IgD-negative memory B cell (primary cell): Measurements from ENCODE around the gene TELO2. TPM values are rescaled to one million over a fixed set of nuclear protein-coding genes. Genes with fewer than 3 reads are reported as not detected.

ENCODE experiments used
- H3K27ac Mint-ChIP-seq, 3 donors: one replicate each; pipeline ENCODE4 v1.8.0; 2020 to 2022; ENCODE audit warnings: mild to moderate bottlenecking in 3 of 3, mixed read lengths in 3 of 3, moderate library complexity in 1 of 3
- H3K27me3 Mint-ChIP-seq: one replicate; pipeline ENCODE4 v1.8.0; 2021; ENCODE audit warnings: mixed read lengths
- H3K36me3 Mint-ChIP-seq: one replicate; pipeline ENCODE4 v1.8.0; 2020; ENCODE audit warnings: mild to moderate bottlenecking, mixed read lengths
- H3K4me1 Mint-ChIP-seq, 3 donors: one replicate each; pipeline ENCODE4 v1.8.0; 2020 to 2022; ENCODE audit warnings: mixed read lengths in 3 of 3, mild to moderate bottlenecking in 1 of 3
- H3K4me3 Mint-ChIP-seq, 4 donors: one replicate each; pipeline ENCODE4 v1.8.0; 2020 to 2022; ENCODE audit warnings: mild to moderate bottlenecking in 4 of 4, mixed read lengths in 4 of 4, moderate library complexity in 3 of 4
- H3K9me3 Mint-ChIP-seq, 3 donors: one replicate each; pipeline ENCODE4 v1.8.0; 2020 to 2021; ENCODE audit warnings: mixed read lengths in 3 of 3, mild to moderate bottlenecking in 1 of 3
- polyA plus RNA-seq: library from polyadenylated mRNA; unstranded; fragments of 300-500 nt; fragmentation: Illumina TruSeq; gene quantifications from one replicate; pipeline ENCODE4 v1.2.3, GENCODE V29; 2021

TELO2 gene
- polyA plus RNA-seq, 1 donor from 2014 or later: 37.4 TPM

- H3K4me1 Mint-ChIP-seq: peaks cover 10 to 12% (median 10%) of the 10 kb centered on the region in 3 donors
- H3K27me3 Mint-ChIP-seq: no peaks in the 10 kb centered on the region
- no peaks in the 10 kb centered on the region for H3K9me3 Mint-ChIP-seq
- H3K36me3 Mint-ChIP-seq: peaks cover 4% of the 10 kb centered on the region
- H3K27ac Mint-ChIP-seq: peak overlapping the region in 1 of 3 donors; percentile 67
- H3K4me3 Mint-ChIP-seq: peak overlapping the region; percentile 20 to 66 (median 54)
Measured at GRCh38 chr16:1495211-1495888, 2.2 kb downstream of the TELO2 start.

GRCh38 chr16:1495889-1496262, 2.7 kb downstream of the TELO2 start:
- peaks cover 9 to 12% (median 10%) of the 10 kb centered on the region in 3 donors for H3K4me1 Mint-ChIP-seq
- H3K4me3 Mint-ChIP-seq: peak overlapping the region in 2 of 4 donors; percentile 20 to 43
- no peaks in the 10 kb centered on the region for H3K9me3 Mint-ChIP-seq
- peaks cover 4% of the 10 kb centered on the region for H3K36me3 Mint-ChIP-seq
- H3K27ac Mint-ChIP-seq: no peak overlapping the region
- H3K27me3 Mint-ChIP-seq: no peaks in the 10 kb centered on the region

- no peak overlapping the region for H3K27ac Mint-ChIP-seq
- no peaks in the 10 kb centered on the region for H3K9me3 Mint-ChIP-seq
- peak overlapping the region in 2 of 4 donors; percentile 66 to 74 for H3K4me3 Mint-ChIP-seq
- H3K36me3 Mint-ChIP-seq: peaks cover 4% of the 10 kb centered on the region
- H3K27me3 Mint-ChIP-seq: no peaks in the 10 kb centered on the region
- H3K4me1 Mint-ChIP-seq: peaks cover 9 to 12% (median 10%) of the 10 kb centered on the region in 3 donors
Measured at GRCh38 chr16:1496464-1496863, 3.3 kb downstream of the TELO2 start.

GRCh38 chr16:1497014-1497598, 3.9 kb downstream of the TELO2 start:
- Mint-ChIP-seq H3K4me3 (no peak overlapping the region), H3K36me3 (peaks cover 4% of the 10 kb centered on the region), H3K27ac (no peak overlapping the region), H3K4me1 (peaks cover 9 to 12% (median 10%) of the 10 kb centered on the region in 3 donors), H3K27me3 (no peaks in the 10 kb centered on the region), H3K9me3 (no peaks in the 10 kb centered on the region)

GRCh38 chr16:1498899-1499676, 5.9 kb downstream of the TELO2 start:
- Mint-ChIP-seq H3K36me3 (peaks cover 3% of the 10 kb centered on the region), H3K27me3 (no peaks in the 10 kb centered on the region), H3K4me3 (no peak overlapping the region), H3K4me1 (peaks cover 0 to 4% (median 1%) of the 10 kb centered on the region in 3 donors), H3K9me3 (no peaks in the 10 kb centered on the region), H3K27ac (no peak overlapping the region)

- Mint-ChIP-seq H3K36me3 (peaks cover 3% of the 10 kb centered on the region), H3K4me1 (no peaks in the 10 kb centered on the region), H3K4me3 (no peak overlapping the region), H3K9me3 (no peaks in the 10 kb centered on the region), H3K27me3 (no peaks in the 10 kb centered on the region), H3K27ac (no peak overlapping the region)
Measured at GRCh38 chr16:1499756-1500464, 6.8 kb downstream of the TELO2 start.

- no peak overlapping the region for H3K4me3 Mint-ChIP-seq
- no peaks in the 10 kb centered on the region for H3K27me3 Mint-ChIP-seq
- no peaks in the 10 kb centered on the region for H3K4me1 Mint-ChIP-seq
- H3K9me3 Mint-ChIP-seq: no peaks in the 10 kb centered on the region
- H3K36me3 Mint-ChIP-seq: peaks cover 3% of the 10 kb centered on the region
- H3K27ac Mint-ChIP-seq: no peak overlapping the region
Measured at GRCh38 chr16:1500465-1501150, 7.4 kb downstream of the TELO2 start.

GRCh38 chr16:1501630-1502029, 8.5 kb downstream of the TELO2 start:
- H3K27me3 Mint-ChIP-seq: no peaks in the 10 kb centered on the region
- H3K27ac Mint-ChIP-seq: no peak overlapping the region
- H3K4me1 Mint-ChIP-seq: no peaks in the 10 kb centered on the region
- H3K36me3 Mint-ChIP-seq: peaks cover 3% of the 10 kb centered on the region
- H3K4me3 Mint-ChIP-seq: no peak overlapping the region
- H3K9me3 Mint-ChIP-seq: no peaks in the 10 kb centered on the region

- Mint-ChIP-seq H3K9me3 (no peaks in the 10 kb centered on the region), H3K27me3 (no peaks in the 10 kb centered on the region), H3K36me3 (peaks cover 3% of the 10 kb centered on the region), H3K4me3 (no peak overlapping the region), H3K27ac (no peak overlapping the region), H3K4me1 (no peaks in the 10 kb centered on the region)
Measured at GRCh38 chr16:1502092-1503004, 9.2 kb downstream of the TELO2 start.

GRCh38 chr16:1503110-1503955, 10.2 kb downstream of the TELO2 start:
- no peaks in the 10 kb centered on the region for H3K9me3 Mint-ChIP-seq
- H3K27me3 Mint-ChIP-seq: no peaks in the 10 kb centered on the region
- no peaks in the 10 kb centered on the region for H3K4me1 Mint-ChIP-seq
- peak overlapping the region in 1 of 3 donors; percentile 53 for H3K27ac Mint-ChIP-seq
- H3K4me3 Mint-ChIP-seq: no peak overlapping the region
- H3K36me3 Mint-ChIP-seq: peaks cover 3% of the 10 kb centered on the region

GRCh38 chr16:1505073-1505844, 12.1 kb downstream of the TELO2 start:
- no peak overlapping the region for H3K4me3 Mint-ChIP-seq
- no peaks in the 10 kb centered on the region for H3K4me1 Mint-ChIP-seq
- no peaks in the 10 kb centered on the region for H3K27me3 Mint-ChIP-seq
- no peak overlapping the region for H3K27ac Mint-ChIP-seq
- no peaks in the 10 kb centered on the region for H3K9me3 Mint-ChIP-seq
- H3K36me3 Mint-ChIP-seq: no peaks in the 10 kb centered on the region

- Mint-ChIP-seq H3K27ac (no peak overlapping the region), H3K27me3 (no peaks in the 10 kb centered on the region), H3K9me3 (no peaks in the 10 kb centered on the region), H3K4me1 (no peaks in the 10 kb centered on the region), H3K4me3 (no peak overlapping the region), H3K36me3 (no peaks in the 10 kb centered on the region)
Measured at GRCh38 chr16:1505912-1506311, 12.8 kb downstream of the TELO2 start.
